Stimulated activated CD4-positive, alpha-beta T cell treated with anti-CD3 and anti-CD28 coated beads, Interleukin-4, amount 100 ng/mL, for 1 hour (primary cell): Measurements from ENCODE around the gene RAD52.

Experiments
- DNase-seq: peaks from one replicate; pipeline ENCODE4 v3.0.0-alpha.2; 2020

RAD52 gene

GRCh38 chr12:865614-866013, 83.9 kb downstream of the RAD52 start:
- no peak for DNase-seq

GRCh38 chr12:863285-863684, 86.2 kb downstream of the RAD52 start:
- DNase-seq, result no peak

GRCh38 chr12:862303-862911, 87.1 kb downstream of the RAD52 start:
- no peak for DNase-seq
